ENCODE results near the gene SERPINI1. TPM values are rescaled to one million over a fixed set of nuclear protein-coding genes. Genes with fewer than 3 reads are reported as not detected.

Gene SERPINI1
- total and polyA plus RNA-seq, 2 experiments from 2014 or later = 7.3 to 9.8 TPM

- Histone ChIP-seq H3K4me1 (ENCODE audit: insufficient read depth) (no peaks in the 10 kb centered on the region), H3K27me3 (replicated peaks; ENCODE audit: insufficient read depth) (no peaks in the 10 kb centered on the region), H3K36me3 (ENCODE audit: low read depth) (peaks cover 4% of the 10 kb centered on the region; the same call in 1 of the 2 replicates), H3K4me3 (no peak overlapping the region), H2AFZ (no peak overlapping the region), H3K79me2 (ENCODE audit: insufficient read depth) (peaks cover 98% of the 10 kb centered on the region), H3K27ac (no peak overlapping the region), H4K20me1 (ENCODE audit: insufficient read depth) (peaks cover 17% of the 10 kb centered on the region), H3F3A (ENCODE audit: insufficient read depth) (no peaks in the 10 kb centered on the region), H3K4me2 (ENCODE audit: unreplicated experiment) (no peak overlapping the region), H3K9me3 (ENCODE audit: low read depth) (no peaks in the 10 kb centered on the region), H3K9ac (no peak overlapping the region), H3K9me2 (ENCODE audit: insufficient read depth) (no peaks in the 10 kb centered on the region)
- 96 to 99% methylated on average over 3 of the region's 3 CpGs for WGBS, 2 experiments (ENCODE audit: low coverage in 1 of 2, low lambda C conversion rate in 2 of 2, missing lambda C conversion rate in 2 of 2)
- no peak for TF ChIP-seq EZH2phosphoT487 (IDR thresholded peaks at IDR 0.05; ENCODE audit: insufficient read depth, low read depth)
- no peak for TF ChIP-seq EZH2 (IDR thresholded peaks at IDR 0.05; ENCODE audit: insufficient read depth, poor library complexity, severe bottlenecking)
- no peak for DNase-seq
- in situ Hi-C loops (cut with MboI) = no loop called here
Measured at GRCh38 chr3:167712445-167712844, 23.1 kb upstream of the SERPINI1 start.

- Histone ChIP-seq H3K9me3 (ENCODE audit: low read depth) (no peaks in the 10 kb centered on the region), H3K9ac (no peak overlapping the region), H3F3A (ENCODE audit: insufficient read depth) (no peaks in the 10 kb centered on the region), H3K27ac (no peak overlapping the region), H2AFZ (no peak overlapping the region), H3K4me2 (ENCODE audit: unreplicated experiment) (no peak overlapping the region), H3K4me1 (ENCODE audit: insufficient read depth) (no peaks in the 10 kb centered on the region), H3K27me3 (replicated peaks; ENCODE audit: insufficient read depth) (no peaks in the 10 kb centered on the region), H3K9me2 (ENCODE audit: insufficient read depth) (no peaks in the 10 kb centered on the region), H4K20me1 (ENCODE audit: insufficient read depth) (peaks cover 21% of the 10 kb centered on the region), H3K79me2 (ENCODE audit: insufficient read depth) (peaks cover 98% of the 10 kb centered on the region), H3K4me3 (no peak overlapping the region), H3K36me3 (ENCODE audit: low read depth) (peaks cover 26% of the 10 kb centered on the region; the same call in 1 of the 2 replicates)
- in situ Hi-C loops (cut with MboI) = no loop called here
- DNase-seq = no peak
- no peak for TF ChIP-seq EZH2phosphoT487 (IDR thresholded peaks at IDR 0.05; ENCODE audit: insufficient read depth, low read depth)
- no peak for TF ChIP-seq EZH2 (IDR thresholded peaks at IDR 0.05; ENCODE audit: insufficient read depth, poor library complexity, severe bottlenecking)
- WGBS, 2 experiments (ENCODE audit: low coverage in 1 of 2, low lambda C conversion rate in 2 of 2, missing lambda C conversion rate in 2 of 2) = 94 to 97% methylated on average over 1 of the region's 1 CpG
Measured at GRCh38 chr3:167714871-167715270, 20.6 kb upstream of the SERPINI1 start.

GRCh38 chr3:167716920-167717319, 18.6 kb upstream of the SERPINI1 start:
- Histone ChIP-seq H3K9me2 (ENCODE audit: insufficient read depth) (no peaks in the 10 kb centered on the region), H2AFZ (no peak overlapping the region), H3K36me3 (ENCODE audit: low read depth) (peaks cover 27% of the 10 kb centered on the region; the same call in 1 of the 2 replicates), H3K9ac (no peak overlapping the region), H3K9me3 (ENCODE audit: low read depth) (no peaks in the 10 kb centered on the region), H3K27me3 (replicated peaks; ENCODE audit: insufficient read depth) (no peaks in the 10 kb centered on the region), H3K4me2 (ENCODE audit: unreplicated experiment) (no peak overlapping the region), H4K20me1 (ENCODE audit: insufficient read depth) (peaks cover 31% of the 10 kb centered on the region), H3K4me1 (ENCODE audit: insufficient read depth) (no peaks in the 10 kb centered on the region), H3K4me3 (no peak overlapping the region), H3K79me2 (ENCODE audit: insufficient read depth) (peaks cover 98% of the 10 kb centered on the region), H3F3A (ENCODE audit: insufficient read depth) (no peaks in the 10 kb centered on the region), H3K27ac (no peak overlapping the region)
- TF ChIP-seq EZH2 (IDR thresholded peaks at IDR 0.05; ENCODE audit: insufficient read depth, poor library complexity, severe bottlenecking) (no peak), EZH2phosphoT487 (IDR thresholded peaks at IDR 0.05; ENCODE audit: insufficient read depth, low read depth) (no peak)
- in situ Hi-C loops (cut with MboI) = no loop called here
- DNase-seq = no peak
- WGBS, 2 experiments (ENCODE audit: low coverage in 1 of 2, low lambda C conversion rate in 2 of 2, missing lambda C conversion rate in 2 of 2) = 75 to 77% methylated on average over 2 of the region's 2 CpGs

- Histone ChIP-seq H2AFZ (no peak overlapping the region), H3K9ac (no peak overlapping the region), H3K4me1 (ENCODE audit: insufficient read depth) (no peaks in the 10 kb centered on the region), H3K79me2 (ENCODE audit: insufficient read depth) (peaks cover 98% of the 10 kb centered on the region), H3K27ac (no peak overlapping the region), H3K4me3 (no peak overlapping the region), H3K27me3 (replicated peaks; ENCODE audit: insufficient read depth) (no peaks in the 10 kb centered on the region), H4K20me1 (ENCODE audit: insufficient read depth) (peaks cover 22% of the 10 kb centered on the region), H3F3A (ENCODE audit: insufficient read depth) (no peaks in the 10 kb centered on the region), H3K9me3 (ENCODE audit: low read depth) (no peaks in the 10 kb centered on the region), H3K9me2 (ENCODE audit: insufficient read depth) (no peaks in the 10 kb centered on the region), H3K36me3 (ENCODE audit: low read depth) (peaks cover 27% of the 10 kb centered on the region; the same call in 1 of the 2 replicates), H3K4me2 (ENCODE audit: unreplicated experiment) (no peak overlapping the region)
- WGBS, 2 experiments (ENCODE audit: low coverage in 1 of 2, low lambda C conversion rate in 2 of 2, missing lambda C conversion rate in 2 of 2) = 89 to 100% methylated on average over 1 of the region's 1 CpG
- DNase-seq = no peak
- TF ChIP-seq EZH2phosphoT487 (IDR thresholded peaks at IDR 0.05; ENCODE audit: insufficient read depth, low read depth) = no peak
- in situ Hi-C loops (cut with MboI) = no loop called here
Measured at GRCh38 chr3:167718582-167718981, 16.9 kb upstream of the SERPINI1 start.

- Histone ChIP-seq H3K79me2 (ENCODE audit: insufficient read depth) (peaks cover 100% of the 10 kb centered on the region), H3K4me1 (ENCODE audit: insufficient read depth) (peaks cover 5% of the 10 kb centered on the region), H3K36me3 (ENCODE audit: low read depth) (peaks cover 17% of the 10 kb centered on the region; the same call in 1 of the 2 replicates), H3K27me3 (replicated peaks; ENCODE audit: insufficient read depth) (no peaks in the 10 kb centered on the region), H3K9ac (no peak overlapping the region), H3F3A (ENCODE audit: insufficient read depth) (peaks cover 5% of the 10 kb centered on the region; the same call in 1 of the 2 replicates), H3K9me3 (ENCODE audit: low read depth) (no peaks in the 10 kb centered on the region), H3K4me2 (ENCODE audit: unreplicated experiment) (no peak overlapping the region), H2AFZ (no peak overlapping the region), H3K9me2 (ENCODE audit: insufficient read depth) (no peaks in the 10 kb centered on the region), H3K4me3 (no peak overlapping the region), H4K20me1 (ENCODE audit: insufficient read depth) (peaks cover 25% of the 10 kb centered on the region), H3K27ac (no peak overlapping the region)
- TF ChIP-seq EZH2 (IDR thresholded peaks at IDR 0.05; ENCODE audit: insufficient read depth, poor library complexity, severe bottlenecking) (no peak), EZH2phosphoT487 (IDR thresholded peaks at IDR 0.05; ENCODE audit: insufficient read depth, low read depth) (no peak)
- in situ Hi-C loops (cut with MboI) = no loop called here
- DNase-seq = no peak
- WGBS, 2 experiments (ENCODE audit: low coverage in 1 of 2, low lambda C conversion rate in 2 of 2, missing lambda C conversion rate in 2 of 2) = 96 to 98% methylated on average over 4 of the region's 4 CpGs
Measured at GRCh38 chr3:167723025-167723512, 12.5 kb upstream of the SERPINI1 start.

All from GM23248 (cell line).